H54 (cell line): ENCODE results near the gene IBA57.
"Not testable (repeated sequence)": the region's sequence is repeated elsewhere in the genome, so short reads cannot be mapped to it uniquely, and the experiment has no call there.

ENCODE experiments used
- DNase-seq: peaks from one replicate; pipeline ENCODE4 v3.0.0; 2011; ENCODE audit warnings: low spot score, mixed read lengths; ENCODE audit not compliant: insufficient read length
- FAIRE-seq: peaks from 3 replicates; lab custom pipeline; 2011; peaks lifted over from hg19 to GRCh38; lab: Jason Lieb, UNC
- POLR2A ChIP-seq: IDR thresholded peaks from 2 replicates; pipeline ENCODE4 v1.6.1; 2011; ENCODE audit warnings: low read depth, mild to moderate bottlenecking, low read length

The IBA57 gene

DNA sequence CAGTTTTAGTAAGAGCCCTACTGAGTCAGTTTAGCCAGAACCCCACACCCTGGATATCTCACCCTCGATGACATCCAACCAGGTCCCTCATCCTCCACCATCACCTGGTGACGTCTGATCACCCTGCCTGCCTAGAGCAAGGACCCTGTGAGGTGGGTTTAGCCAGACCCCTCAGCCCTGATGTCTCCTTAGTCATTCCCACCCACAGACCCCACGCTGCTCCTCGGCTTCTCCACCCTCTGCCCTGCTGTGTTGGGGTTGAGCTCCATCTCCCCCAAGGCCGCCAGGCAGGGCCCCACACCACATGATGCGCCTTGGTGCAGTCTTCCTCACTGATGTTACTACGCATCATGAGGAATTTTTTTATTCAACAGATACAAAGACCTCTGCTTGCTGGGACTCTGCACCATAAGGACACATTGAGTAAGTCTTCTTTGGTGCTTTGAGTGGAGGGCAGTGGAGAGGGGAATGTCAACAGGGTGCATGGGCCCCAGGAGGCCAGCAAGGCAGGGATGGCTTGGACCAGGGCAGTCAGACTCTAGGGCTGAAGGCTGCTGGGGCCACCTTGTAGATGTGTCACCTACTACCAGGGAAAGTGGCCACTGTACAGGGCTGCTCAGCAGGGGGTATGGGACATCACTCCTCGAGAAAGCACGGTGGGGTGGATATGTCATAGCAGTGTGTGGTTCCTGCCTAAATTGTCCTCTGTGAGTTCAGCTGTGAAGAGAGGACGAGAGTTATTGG is 1.7 kb upstream of the IBA57 start:
- no peak for DNase-seq
- no peak for TF ChIP-seq POLR2A
- FAIRE-seq, result no peak

DNA sequence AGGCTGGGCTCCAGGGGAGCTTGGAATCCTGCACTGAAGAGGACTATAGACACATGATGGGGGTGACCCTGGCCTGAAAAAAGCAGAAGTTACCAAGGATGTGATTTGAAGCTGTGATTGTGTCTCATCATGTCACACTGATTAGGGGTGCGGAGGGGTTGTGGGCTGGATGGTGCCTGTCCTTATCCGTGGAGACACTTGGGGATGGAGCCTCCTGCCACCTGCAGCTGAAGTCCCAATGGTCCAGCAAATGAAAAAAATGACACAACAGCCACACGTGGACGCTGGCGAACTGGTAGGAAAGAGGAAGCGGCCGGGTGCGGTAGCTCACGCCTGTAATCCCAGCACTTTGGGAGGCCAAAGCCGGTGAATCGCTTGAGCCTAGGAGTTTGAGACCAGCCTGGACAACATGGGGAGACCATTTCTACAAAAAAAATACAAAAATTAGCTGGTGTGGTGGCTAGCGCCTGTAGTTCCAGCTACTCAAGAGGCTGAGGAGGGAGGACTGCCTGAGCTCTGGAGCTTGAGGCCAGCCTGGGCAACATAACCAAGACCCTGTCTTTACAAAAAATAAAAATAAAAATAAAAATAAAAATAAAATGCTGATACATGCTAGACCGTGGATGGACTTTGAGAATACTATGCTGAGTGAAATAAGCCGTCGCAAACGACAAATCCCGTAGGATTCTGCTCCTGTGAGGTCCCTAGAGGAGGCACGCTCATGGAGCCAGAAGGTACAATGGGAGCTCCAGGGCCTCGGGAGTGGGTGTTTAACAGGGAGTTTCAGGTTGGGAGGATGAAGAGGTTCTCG is 838 bp upstream of the IBA57 start:
- no peak for DNase-seq
- FAIRE-seq, result no peak
- TF ChIP-seq POLR2A, result no peak

- no peak for FAIRE-seq
- no peak for TF ChIP-seq POLR2A
- DNase-seq, result peak; percentile 72
Measured at GRCh38 chr1:228166170-228166936, 749 bp downstream of the IBA57 start.

DNA sequence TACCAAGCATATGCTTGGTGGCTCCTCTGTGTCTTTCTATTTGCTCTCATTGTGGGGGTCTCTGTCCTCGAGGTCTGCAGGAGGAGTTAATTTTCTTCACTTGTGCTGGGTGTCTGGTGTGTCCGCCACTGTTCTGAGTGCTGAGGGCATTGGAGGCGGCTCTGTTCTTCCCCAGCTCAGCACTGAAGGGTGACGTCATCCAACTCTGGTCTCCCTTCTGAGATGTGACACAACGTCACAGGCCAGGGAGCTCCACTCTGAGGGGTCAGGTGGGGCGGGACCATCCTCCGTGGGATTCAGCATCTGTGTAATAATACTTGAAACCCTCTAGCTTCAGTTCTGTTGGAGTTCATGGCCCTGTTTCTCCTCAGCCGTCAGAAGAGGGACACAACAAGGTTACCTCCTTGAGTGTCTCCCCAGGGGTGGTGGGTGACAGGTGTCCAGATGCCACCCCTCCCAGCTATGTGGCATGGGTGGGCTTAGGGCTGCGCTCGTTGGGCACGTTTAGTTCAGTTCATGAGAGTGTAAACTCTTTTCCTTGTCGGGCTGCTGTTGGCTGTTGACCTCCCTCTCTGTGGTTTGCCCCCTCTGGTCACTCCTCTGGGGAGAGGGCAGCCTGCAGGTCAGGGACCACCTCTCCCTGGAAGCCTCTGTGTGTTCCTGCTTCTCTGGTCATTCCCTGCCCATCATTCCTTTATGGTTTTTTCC is 3.1 kb downstream of the IBA57 start:
- TF ChIP-seq POLR2A, result no peak
- FAIRE-seq, result no peak
- no peak for DNase-seq

GRCh38 chr1:228169345-228169744 is 3.7 kb downstream of the IBA57 start:
- DNase-seq (no peak), FAIRE-seq (no peak)
- TF ChIP-seq POLR2A, result no peak

GRCh38 chr1:228170666-228171065 is 5.1 kb downstream of the IBA57 start:
- no peak for FAIRE-seq
- no peak for TF ChIP-seq POLR2A

DNA sequence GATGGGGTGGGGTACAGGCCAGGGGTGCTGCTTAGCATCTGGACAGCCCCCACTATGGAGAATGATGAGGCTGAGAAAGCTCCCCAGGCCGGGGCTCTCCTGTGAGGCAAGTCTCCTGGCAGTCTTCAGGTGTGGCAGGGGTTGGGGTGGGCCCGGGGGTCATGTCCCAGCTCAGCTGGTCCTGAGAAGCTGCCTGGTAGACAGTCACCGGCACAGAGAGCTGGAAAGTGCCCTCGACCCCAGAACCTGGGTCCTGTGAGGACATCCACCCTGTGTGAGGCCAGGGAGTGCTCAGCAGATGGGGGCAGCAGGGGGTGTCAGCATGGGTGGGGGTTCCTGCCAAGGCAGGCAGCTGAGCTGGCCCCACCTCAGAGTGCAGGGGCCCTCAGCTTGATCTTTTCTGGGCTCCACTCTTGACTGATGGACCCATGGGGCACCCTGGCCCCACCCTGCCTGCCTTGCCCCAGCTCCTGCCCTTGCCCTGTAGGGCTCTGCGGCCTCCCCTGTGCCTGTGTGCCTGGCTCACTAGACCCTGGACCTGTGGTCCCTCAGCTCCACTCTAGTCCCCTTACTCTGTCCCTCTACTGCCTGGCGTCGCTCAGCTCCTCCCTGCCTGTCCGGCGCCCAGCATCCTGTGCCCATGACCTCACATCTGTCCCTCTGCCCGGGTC is 5.8 kb downstream of the IBA57 start:
- no peak for TF ChIP-seq POLR2A
- no peak for DNase-seq
- FAIRE-seq, result no peak

More at GRCh38 chr1:228170666-228171065, 5.1 kb downstream of the IBA57 start:
- no peak for DNase-seq

DNA sequence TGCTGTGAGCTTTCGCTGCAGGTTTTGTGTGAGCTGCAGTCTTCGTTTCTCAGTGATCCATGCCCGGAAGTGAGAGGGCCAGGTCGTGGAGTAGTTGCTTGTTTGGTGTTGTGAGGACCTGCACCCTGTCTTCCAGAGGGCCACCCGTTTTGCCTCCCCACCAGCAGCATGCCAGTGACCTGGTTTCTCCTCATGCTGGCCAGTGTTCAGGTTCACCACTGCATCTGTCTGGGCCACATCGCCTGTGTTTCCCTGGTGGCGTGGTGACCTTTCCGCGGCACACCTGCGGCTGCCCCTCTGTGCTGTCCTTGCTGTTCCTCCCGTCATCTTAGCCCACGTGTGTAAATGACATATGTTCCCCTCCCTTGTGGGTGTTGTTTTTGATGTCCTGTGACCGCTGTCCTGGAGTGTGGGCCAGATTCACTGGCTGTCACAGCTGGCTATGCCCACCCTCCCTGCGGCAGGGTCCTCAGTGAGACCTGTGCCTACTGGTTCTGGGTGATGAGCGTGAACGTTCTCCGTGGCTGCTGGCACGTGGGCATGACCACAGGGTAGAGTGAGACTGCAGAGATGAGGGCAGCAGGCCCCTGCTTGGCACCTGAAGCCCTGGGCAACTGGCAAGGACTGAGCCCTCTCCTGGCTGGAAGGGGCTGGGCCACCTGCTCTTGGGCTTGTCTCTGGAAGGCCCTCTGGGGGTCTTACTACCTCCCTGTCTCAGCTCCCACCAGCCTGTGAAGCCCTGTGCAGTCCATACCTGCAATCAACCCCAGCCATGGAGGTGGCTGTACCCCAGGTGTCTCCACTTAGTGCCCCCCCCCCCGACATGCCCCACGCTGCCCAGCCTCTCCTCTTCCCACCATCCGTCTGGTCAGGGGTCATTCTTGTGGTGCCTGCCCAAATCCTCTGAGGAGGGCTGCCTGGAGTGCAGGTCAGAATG is 7.3 kb downstream of the IBA57 start:
- DNase-seq, result no peak
- FAIRE-seq, result no peak
- TF ChIP-seq POLR2A, result no peak

GRCh38 chr1:228173528-228174481 is 8.2 kb downstream of the IBA57 start:
- FAIRE-seq, DNase-seq: not testable (repeated sequence)

- DNase-seq, result no peak
Measured at GRCh38 chr1:228174482-228175315, 9.1 kb downstream of the IBA57 start.

More at GRCh38 chr1:228174482-228175315, 9.1 kb downstream of the IBA57 start:
- no peak for TF ChIP-seq POLR2A
- no peak for FAIRE-seq
